IMR-90 (cell line): Measurements from ENCODE around the gene LYRM2. TPM values are rescaled to one million over a fixed set of nuclear protein-coding genes. Genes with fewer than 3 reads are reported as not detected.

ENCODE experiments used
- ATAC-seq: fragments of 200-7000 bp; cut with Tn5 transposase; 2 replicates; pipeline ENCODE4 v1.9.1; 2020; ENCODE audit warnings: low read depth, mild to moderate bottlenecking, moderate library complexity
- BruUV-seq: library from RNA; stranded (reverse); fragments of 400-500 nt; replicated peaks from 2 replicates; lab custom pipeline; 2021; lab: Mats Ljungman, UMichigan
- CTCF ChIA-PET: fragments of 300-600 bp; formaldehyde crosslinking; extraction: SDS; loops from one replicate; lab custom pipeline; 2021; ENCODE audit warnings: antibody characterized with exemption; lab: Yijun Ruan, JAX
- POLR2A ChIA-PET: fragments of 300-600 bp; sonication (Branson Sonifier 250); formaldehyde crosslinking; loops from one replicate; lab custom pipeline; 2022; ENCODE audit warnings: antibody characterized with exemption; ENCODE audit not compliant: unreplicated experiment; lab: Charles Lee
- DNase-seq: peaks from one replicate; pipeline ENCODE4 v3.0.0; 2013
- H2AFZ ChIP-seq: replicated peaks from 2 replicates; pipeline ENCODE3; 2013; ENCODE audit warnings: low read length, mild to moderate bottlenecking; ENCODE audit not compliant: poor library complexity
- H2AK5ac ChIP-seq: 2 replicates; pipeline ENCODE4 v1.6.1; 2013; ENCODE audit warnings: low read depth, low read length, inconsistent platforms
- H2AK9ac ChIP-seq: replicated peaks from 2 replicates; pipeline ENCODE3; 2013; ENCODE audit warnings: mild to moderate bottlenecking, low read depth, low read length, moderate library complexity; ENCODE audit not compliant: poor library complexity
- H2BK120ac ChIP-seq: 2 replicates; pipeline ENCODE4 v1.6.1; 2013; ENCODE audit warnings: low read depth, low read length, inconsistent platforms
- H2BK15ac ChIP-seq: 3 replicates; pipeline ENCODE4 v1.6.1; 2013; ENCODE audit warnings: low read depth, low read length, inconsistent platforms
- H2BK20ac ChIP-seq: 2 replicates; pipeline ENCODE4 v1.6.1; 2013; ENCODE audit warnings: low read depth, mild to moderate bottlenecking, inconsistent platforms, low read length, moderate library complexity
- H2BK5ac ChIP-seq: 2 replicates; pipeline ENCODE4 v1.6.1; 2013; ENCODE audit warnings: mild to moderate bottlenecking, low read depth, low read length, inconsistent platforms; ENCODE audit not compliant: poor library complexity, severe bottlenecking
- H3K14ac ChIP-seq: replicated peaks from 2 replicates; pipeline ENCODE4 v1.6.1; 2013; ENCODE audit warnings: low read depth, low read length, inconsistent platforms
- H3K18ac ChIP-seq: 2 replicates; pipeline ENCODE4 v1.6.1; 2013; ENCODE audit warnings: low read depth, low read length, control low read depth
- H3K23ac ChIP-seq: 2 replicates; pipeline ENCODE4 v1.6.1; 2013; ENCODE audit warnings: low read depth, low read length, inconsistent platforms
- H3K27ac ChIP-seq: 2 replicates; pipeline ENCODE4 v1.5.1; 2013; ENCODE audit warnings: mild to moderate bottlenecking, control low read depth, low read length; ENCODE audit not compliant: insufficient read depth
- H3K27me3 ChIP-seq: 2 replicates; pipeline ENCODE4 v1.6.1; 2013; ENCODE audit warnings: low read length; ENCODE audit not compliant: control insufficient read depth, insufficient read depth
- H3K36me3 ChIP-seq: 2 replicates; pipeline ENCODE4 v1.6.1; 2013; ENCODE audit warnings: low read length, mixed read lengths; ENCODE audit not compliant: control insufficient read depth, insufficient read depth
- H3K4ac ChIP-seq: 2 replicates; pipeline ENCODE4 v1.6.1; 2013; ENCODE audit warnings: low read depth, low read length, inconsistent platforms
- H3K4me1 ChIP-seq: 2 replicates; pipeline ENCODE4 v1.6.1; 2013; ENCODE audit warnings: low read length, mixed read lengths; ENCODE audit not compliant: control insufficient read depth, insufficient read depth
- H3K4me2 ChIP-seq: 2 replicates; pipeline ENCODE4 v1.6.1; 2013; ENCODE audit warnings: low read depth, mild to moderate bottlenecking, control low read depth, low read length, moderate library complexity
- H3K4me3 ChIP-seq: 2 replicates; pipeline ENCODE4 v1.5.1; 2013; ENCODE audit warnings: low read depth, mild to moderate bottlenecking, control low read depth, low read length, moderate library complexity; ENCODE audit not compliant: insufficient read depth
- H3K56ac ChIP-seq: 2 replicates; pipeline ENCODE4 v1.6.1; 2013; ENCODE audit warnings: low read length, inconsistent platforms; ENCODE audit not compliant: insufficient read depth; ENCODE audit errors: extremely low read depth
- H3K79me1 ChIP-seq, 2 experiments: 2 replicates each; pipeline ENCODE4 v1.6.1; 2013; ENCODE audit warnings: low read length in 2 of 2, inconsistent platforms in 1 of 2, low read depth in 1 of 2
- H3K9ac ChIP-seq: 2 replicates; pipeline ENCODE4 v1.6.1; 2013; ENCODE audit warnings: low read depth, low read length, control low read depth
- H3K9me1 ChIP-seq: 2 replicates; pipeline ENCODE4 v1.6.1; 2013; ENCODE audit warnings: low read length, inconsistent platforms; ENCODE audit not compliant: insufficient read depth
- H3K9me3 ChIP-seq: 2 replicates; pipeline ENCODE4 v1.6.1; 2013; ENCODE audit warnings: low read length; ENCODE audit not compliant: control insufficient read depth, insufficient read depth
- H4K20me1 ChIP-seq: 2 replicates; pipeline ENCODE4 v1.6.1; 2013; ENCODE audit warnings: low read length, inconsistent platforms; ENCODE audit not compliant: insufficient read depth
- H4K5ac ChIP-seq: 2 replicates; pipeline ENCODE4 v1.6.1; 2013; ENCODE audit warnings: mild to moderate bottlenecking, low read depth, low read length, control low read depth
- H4K8ac ChIP-seq, 2 experiments: 2 replicates each; pipeline ENCODE4 v1.6.1; 2013; ENCODE audit warnings: low read depth in 2 of 2, low read length in 2 of 2, control low read depth in 1 of 2, inconsistent platforms in 1 of 2
- H4K91ac ChIP-seq: 2 replicates; pipeline ENCODE4 v1.6.1; 2013; ENCODE audit warnings: low read depth, low read length, inconsistent platforms; ENCODE audit not compliant: insufficient read depth
- NFE2L2 ChIP-seq: fragments of 150-350 bp; IDR thresholded peaks from 2 replicates; pipeline ENCODE4 v1.6.1; 2016; ENCODE audit warnings: low read depth, mild to moderate bottlenecking, low read length
- RFX5 ChIP-seq: IDR thresholded peaks from 2 replicates; pipeline ENCODE4 v1.8.0; 2012; ENCODE audit warnings: low read depth, mild to moderate bottlenecking, low read length, moderate library complexity
- WGBS, 2 experiments: methylation state at CpG; one replicate each; pipeline versions ENCODE4 v1.1.5 to v1.1.7; 2013; ENCODE audit warnings: missing lambda C conversion rate in 2 of 2; ENCODE audit not compliant: insufficient read length in 1 of 2; ENCODE audit errors: extremely low coverage in 2 of 2; 5-methylcytosine and 5-hydroxymethylcytosine counted together
- dilution Hi-C: fragments of 300-500 bp; cut with HindIII; formaldehyde crosslinking; loops from one replicate; pipeline ENCODE4 v1.14.3; 2018; ENCODE audit warnings: low sequenced_read_pairs; ENCODE audit not compliant: unreplicated experiment
- in situ Hi-C: fragments of 300-500 bp; cut with MboI; formaldehyde crosslinking; loops from 3 replicates; pipeline ENCODE4 v1.14.3; 2019; ENCODE audit warnings: low sequenced_read_pairs, inconsistent platforms, mixed read lengths
- intact Hi-C: fragments of 100-400 bp; cut with micrococcal nuclease; formaldehyde crosslinking; loops from 2 replicates; pipeline ENCODE4 v1.10.0; 2022
- polyA plus RNA-seq, 3 experiments: library from polyadenylated mRNA; depleted of rRNA; stranded (reverse); fragments of >200 nt; gene quantifications; 2 replicates each; pipeline ENCODE4 v1.2.3, GENCODE V29; 2012; ENCODE audit warnings: low replicate concordance in 1 of 3
- total RNA-seq: library from RNA; depleted of rRNA; stranded (reverse); fragments of >200 nt; gene quantifications from 2 replicates; pipeline ENCODE4 v1.2.3, GENCODE V29; 2012

LYRM2 gene
- total and polyA plus RNA-seq, 2 of the 4 experiments (the other 2 are of a cell fraction) = 14.0 to 24.0 TPM

GRCh38 chr6:89526563-89526869 lies 112.0 kb downstream of the LYRM2 start:
- no peak overlapping the region for H2AFZ ChIP-seq
- H3K27ac ChIP-seq = no peak overlapping the region
- no peaks in the 10 kb centered on the region for H3K27me3 ChIP-seq
- H3K4me2 ChIP-seq = no peak overlapping the region
- H3K18ac ChIP-seq = no peak overlapping the region
- no TSS peak for BruUV-seq
- TF ChIP-seq NFE2L2 = no peak
- no peak for TF ChIP-seq RFX5
- intact Hi-C loops = no loop called here
- H4K20me1 ChIP-seq = no peaks in the 10 kb centered on the region
- no peaks in the 10 kb centered on the region for H3K36me3 ChIP-seq
- dilution Hi-C loops = no loop called here
- no peaks in the 10 kb centered on the region for H3K4me1 ChIP-seq
- H2AK5ac ChIP-seq = no peak overlapping the region
- in situ Hi-C loops = no loop called here
- CTCF ChIA-PET = no interaction called here
- no peak for ATAC-seq
- H2BK5ac ChIP-seq = no peak overlapping the region
- H3K9me1 ChIP-seq = no peaks in the 10 kb centered on the region
- no peak overlapping the region for H3K56ac ChIP-seq
- no peak overlapping the region for H3K9ac ChIP-seq
- no peak overlapping the region for H4K5ac ChIP-seq
- H3K79me1 ChIP-seq = no peaks in the 10 kb centered on the region
- no peak overlapping the region for H2BK120ac ChIP-seq
- 86% methylated on average over 1 of the region's 2 CpGs; no CpG with 5 or more reads in 1 of the 2 experiments for WGBS, 2 experiments
- no peak overlapping the region for H3K4me3 ChIP-seq
- H4K8ac ChIP-seq = no peak overlapping the region
- H4K91ac ChIP-seq = no peak overlapping the region
- POLR2A ChIA-PET = no interaction called here
- no peak overlapping the region for H2BK15ac ChIP-seq
- H3K9me3 ChIP-seq = no peaks in the 10 kb centered on the region
- no peak overlapping the region for H3K23ac ChIP-seq
- H3K14ac ChIP-seq = no peak overlapping the region
- no peak overlapping the region for H2AK9ac ChIP-seq
- H2BK20ac ChIP-seq = no peak overlapping the region
- H3K4ac ChIP-seq = no peak overlapping the region
- no peak for DNase-seq
